GM19452 (cell line): ENCODE data around the gene TRAFD1.
"Not testable (repeated sequence)": the region's sequence is repeated elsewhere in the genome, so short reads cannot be mapped to it uniquely, and the experiment has no call there.

Experiments
- ATAC-seq: cut with Tn5 transposase; IDR thresholded peaks from one replicate; pipeline ENCODE4 v1.9.1; 2021; ENCODE audit not compliant: unreplicated experiment

The TRAFD1 gene, protein sequence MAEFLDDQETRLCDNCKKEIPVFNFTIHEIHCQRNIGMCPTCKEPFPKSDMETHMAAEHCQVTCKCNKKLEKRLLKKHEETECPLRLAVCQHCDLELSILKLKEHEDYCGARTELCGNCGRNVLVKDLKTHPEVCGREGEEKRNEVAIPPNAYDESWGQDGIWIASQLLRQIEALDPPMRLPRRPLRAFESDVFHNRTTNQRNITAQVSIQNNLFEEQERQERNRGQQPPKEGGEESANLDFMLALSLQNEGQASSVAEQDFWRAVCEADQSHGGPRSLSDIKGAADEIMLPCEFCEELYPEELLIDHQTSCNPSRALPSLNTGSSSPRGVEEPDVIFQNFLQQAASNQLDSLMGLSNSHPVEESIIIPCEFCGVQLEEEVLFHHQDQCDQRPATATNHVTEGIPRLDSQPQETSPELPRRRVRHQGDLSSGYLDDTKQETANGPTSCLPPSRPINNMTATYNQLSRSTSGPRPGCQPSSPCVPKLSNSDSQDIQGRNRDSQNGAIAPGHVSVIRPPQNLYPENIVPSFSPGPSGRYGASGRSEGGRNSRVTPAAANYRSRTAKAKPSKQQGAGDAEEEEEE

DNA sequence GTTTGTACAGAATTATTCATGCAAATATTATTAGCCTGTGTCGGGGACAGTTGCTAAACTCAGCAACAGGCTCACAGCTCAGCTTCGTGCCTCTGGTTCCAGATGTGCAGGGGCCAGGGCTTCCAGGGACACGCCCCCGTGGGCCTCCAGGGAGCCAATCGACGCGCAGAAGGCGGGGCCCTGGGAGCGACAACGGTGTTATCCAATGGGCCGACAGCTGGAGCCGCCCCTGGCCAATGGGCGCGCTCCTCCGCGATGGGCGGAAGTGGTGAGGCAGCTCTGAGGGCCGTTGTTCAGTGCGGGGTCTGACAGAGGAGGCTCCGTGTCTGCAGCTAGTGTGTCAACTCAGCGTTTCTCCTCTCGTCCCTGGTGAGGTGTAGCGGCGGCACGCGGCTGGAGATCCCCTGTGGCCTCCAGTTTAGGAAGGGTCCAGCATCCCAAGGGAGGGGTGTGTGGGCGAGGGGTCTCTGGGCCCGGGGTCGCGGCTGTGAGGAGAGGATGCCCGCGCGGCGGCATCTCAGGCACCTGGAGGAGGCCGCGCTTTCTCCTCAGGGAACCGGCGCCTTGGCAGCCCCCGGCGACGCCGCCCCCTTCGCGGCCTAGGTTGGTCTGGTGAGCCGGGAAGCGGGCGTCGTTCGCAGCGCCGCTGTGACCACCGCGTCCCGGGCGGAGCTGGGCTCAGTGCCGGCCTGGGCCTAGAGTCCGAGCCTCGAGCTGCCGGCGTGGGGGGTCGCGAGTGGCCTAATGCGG is at the start of gene TRAFD1:
Gene TRAFD1, plus strand, starts transcription at position 311 of the 750 bp plus-strand sequence. CDS start 4,963 bp downstream, outside the sequence.
- peak; percentile 95 for ATAC-seq

DNA sequence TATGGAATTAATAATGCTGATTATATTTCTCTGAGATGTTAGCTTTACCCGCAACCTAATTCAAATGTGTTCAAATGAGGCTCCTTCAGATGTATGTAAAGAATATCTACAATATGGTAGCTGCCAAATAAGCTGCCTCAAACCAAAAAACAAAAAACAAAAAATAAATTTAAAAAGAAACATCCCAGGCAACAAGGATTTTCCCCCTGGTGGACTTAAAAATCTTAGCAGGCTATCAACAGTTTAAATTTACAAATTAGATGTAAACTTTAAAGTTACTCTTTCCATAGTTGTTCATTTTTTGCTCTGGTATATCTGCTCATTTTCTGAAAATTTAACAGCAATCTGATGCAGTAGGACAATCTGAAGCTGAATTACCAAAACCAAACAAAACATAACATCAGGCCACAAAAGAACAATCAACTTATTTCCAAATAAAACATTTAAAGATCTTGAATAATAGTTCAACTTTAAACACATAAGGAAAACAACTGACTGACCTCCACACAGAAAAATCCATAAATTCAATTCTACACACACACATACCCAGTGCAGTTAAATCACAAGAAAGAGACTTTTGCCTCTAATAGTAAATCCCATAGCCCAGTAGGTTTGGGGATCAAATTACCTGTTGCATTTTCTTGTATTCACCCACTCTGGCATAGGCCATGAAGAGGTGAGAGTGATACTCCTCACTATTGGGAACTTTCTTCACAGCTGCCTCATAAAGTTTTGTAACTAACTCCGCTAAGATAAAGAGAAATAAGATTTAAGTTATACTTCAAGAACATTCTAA is 38.1 kb upstream of the TRAFD1 start:
- ATAC-seq = no peak

DNA sequence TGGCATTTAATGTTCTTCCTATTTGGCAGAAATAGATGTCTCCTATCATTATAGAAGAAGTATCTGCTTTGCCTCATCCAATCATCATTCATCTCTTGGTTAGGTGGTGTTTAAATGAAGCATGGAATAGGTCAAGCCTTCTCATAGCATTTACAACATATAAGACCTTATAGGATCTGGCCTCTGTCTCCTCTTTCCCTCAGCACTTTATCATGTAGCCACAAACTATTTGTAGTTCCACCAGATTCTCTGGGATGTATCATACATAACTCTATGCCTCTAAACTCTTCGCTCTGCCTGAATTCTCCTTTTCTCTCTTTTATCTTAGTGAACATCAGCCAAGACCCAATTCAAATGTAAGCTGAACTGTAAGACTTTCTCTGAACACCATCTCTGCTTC is 37.5 kb upstream of the TRAFD1 start:
- no peak for ATAC-seq

DNA sequence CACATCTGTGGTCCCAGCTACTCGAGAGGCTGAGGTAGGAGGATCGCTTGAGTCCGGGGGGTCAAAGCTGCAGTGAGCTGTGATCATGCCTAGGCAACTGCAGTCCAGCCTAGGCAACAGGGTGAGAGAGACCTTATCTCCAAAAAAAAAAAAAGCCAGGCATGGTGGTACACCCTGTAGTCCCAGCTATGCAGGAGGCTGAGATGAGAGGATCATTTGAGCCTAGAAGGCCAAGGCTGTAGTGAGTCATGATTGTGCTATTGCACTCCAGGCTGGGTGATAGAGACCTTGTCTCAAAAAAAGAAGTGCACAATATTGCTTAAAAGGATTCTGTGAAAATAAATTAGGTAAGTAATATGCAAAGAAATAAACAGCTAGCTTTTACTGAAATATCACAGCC is 33.8 kb upstream of the TRAFD1 start:
- ATAC-seq = no peak

DNA sequence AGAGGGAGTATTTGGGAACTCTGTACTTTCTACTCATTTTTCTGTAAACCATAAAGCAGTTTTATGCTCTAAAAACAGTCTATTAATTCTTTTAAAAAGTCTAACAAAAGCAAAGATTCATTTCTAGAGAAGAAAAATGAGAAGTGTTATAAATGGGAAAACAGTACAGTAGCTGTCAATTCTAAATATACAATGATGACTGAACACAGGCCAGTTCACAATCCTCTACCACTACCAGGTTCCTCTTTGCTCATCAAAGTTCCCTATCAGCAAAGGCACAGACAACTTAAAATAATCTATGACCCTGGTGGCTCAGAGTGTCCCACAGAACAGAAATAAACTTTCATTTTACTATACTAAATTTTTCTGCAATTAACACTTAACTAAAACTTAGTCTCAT is 29.3 kb upstream of the TRAFD1 start:
- no peak for ATAC-seq

DNA sequence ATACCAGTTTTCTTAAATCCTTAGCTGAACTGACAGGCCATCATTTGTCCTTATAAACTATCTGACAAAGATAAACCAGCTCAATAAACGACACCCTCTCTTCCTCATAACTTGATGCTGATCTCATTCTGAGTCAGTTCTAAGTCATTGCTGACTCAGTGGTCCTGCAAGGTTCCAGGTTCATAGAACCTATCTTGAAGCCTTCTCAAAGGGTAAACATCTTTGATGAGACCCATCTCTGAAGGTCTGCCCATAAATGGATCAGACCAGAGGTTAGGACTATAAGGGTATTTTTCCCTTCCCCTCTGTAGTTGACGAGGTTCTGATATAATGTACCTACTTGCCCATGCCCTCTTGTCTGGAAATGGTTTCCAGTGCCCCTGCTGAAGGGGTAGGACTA is 28.7 kb upstream of the TRAFD1 start:
- no peak for ATAC-seq

DNA sequence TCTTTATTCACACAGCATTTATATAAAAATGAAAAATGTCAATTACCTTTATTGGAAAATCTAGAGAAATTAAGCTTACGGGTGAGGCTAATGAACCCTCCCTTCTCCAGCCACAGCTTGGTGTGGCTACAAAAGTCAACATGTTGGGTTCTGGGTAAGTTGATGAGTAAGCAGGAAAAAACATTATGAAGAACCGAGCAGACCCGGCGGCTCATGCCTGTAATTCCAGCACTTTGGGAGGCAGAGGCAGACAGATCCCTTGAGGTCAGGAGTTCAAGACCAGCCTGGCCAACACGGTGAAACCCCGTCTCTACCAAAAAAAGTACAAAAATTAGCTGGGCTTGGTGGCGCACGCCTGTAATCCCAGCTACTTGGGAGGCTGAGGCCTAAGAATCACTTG is 27.7 kb upstream of the TRAFD1 start:
- no peak for ATAC-seq

DNA sequence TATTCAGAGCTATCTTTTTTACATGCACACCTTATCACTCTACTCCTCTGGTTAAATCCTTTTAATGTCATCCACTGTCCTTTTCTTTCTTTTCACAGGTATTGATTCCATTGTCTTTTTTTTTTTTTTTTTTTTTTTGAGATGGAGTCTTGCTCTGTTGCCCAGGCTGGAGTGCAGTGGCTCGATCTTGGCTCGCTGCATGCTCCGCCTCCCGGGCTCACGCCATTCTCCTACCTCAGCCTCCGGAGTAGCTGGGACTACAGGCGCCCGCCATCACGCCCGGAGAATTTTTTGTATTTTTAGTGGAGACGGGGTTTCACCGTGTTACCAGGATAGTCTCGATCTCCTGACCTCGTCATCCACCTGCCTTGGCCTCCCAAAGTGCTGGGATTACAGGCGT is 24.9 kb upstream of the TRAFD1 start:
- not testable (repeated sequence) for ATAC-seq

DNA sequence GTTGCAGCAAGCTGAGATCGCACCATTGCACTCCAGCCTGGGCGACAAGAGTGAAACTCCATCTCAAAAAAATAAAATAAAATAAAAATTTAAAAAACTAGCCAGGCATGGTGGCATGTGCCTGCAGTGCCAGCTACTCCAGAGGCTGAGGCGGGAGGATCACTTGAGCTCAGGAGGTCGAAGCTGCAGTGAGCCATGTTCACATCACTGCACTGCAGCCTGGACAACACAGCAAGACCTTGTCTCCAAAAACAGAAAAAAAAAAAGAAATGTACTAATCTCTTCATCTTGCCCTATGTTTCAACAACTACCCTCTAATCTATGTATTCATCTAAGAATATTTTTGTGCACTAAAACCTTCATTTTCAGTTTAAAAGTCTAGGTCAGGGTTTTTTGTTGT is 23.2 kb upstream of the TRAFD1 start:
- ATAC-seq = no peak

DNA sequence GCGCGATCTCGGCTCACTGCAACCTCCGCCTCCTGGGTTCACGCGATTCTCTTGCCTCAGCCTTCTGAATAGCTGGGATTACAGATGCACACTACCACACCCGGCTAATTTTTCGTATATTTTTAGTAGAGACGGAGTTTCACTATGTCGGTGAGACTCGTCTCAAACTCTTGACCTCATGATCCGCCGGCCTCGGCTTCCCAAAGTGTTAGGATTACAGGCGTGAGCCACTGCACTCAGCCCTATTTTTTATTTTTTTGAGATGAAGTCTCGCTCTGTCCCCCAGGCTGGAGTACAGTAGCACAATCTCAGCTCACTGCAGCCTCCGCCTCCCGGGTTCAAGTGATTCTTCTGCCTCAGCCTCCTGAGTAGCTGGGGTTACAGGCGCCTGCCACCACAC is 22.6 kb upstream of the TRAFD1 start:
- not testable (repeated sequence) for ATAC-seq

DNA sequence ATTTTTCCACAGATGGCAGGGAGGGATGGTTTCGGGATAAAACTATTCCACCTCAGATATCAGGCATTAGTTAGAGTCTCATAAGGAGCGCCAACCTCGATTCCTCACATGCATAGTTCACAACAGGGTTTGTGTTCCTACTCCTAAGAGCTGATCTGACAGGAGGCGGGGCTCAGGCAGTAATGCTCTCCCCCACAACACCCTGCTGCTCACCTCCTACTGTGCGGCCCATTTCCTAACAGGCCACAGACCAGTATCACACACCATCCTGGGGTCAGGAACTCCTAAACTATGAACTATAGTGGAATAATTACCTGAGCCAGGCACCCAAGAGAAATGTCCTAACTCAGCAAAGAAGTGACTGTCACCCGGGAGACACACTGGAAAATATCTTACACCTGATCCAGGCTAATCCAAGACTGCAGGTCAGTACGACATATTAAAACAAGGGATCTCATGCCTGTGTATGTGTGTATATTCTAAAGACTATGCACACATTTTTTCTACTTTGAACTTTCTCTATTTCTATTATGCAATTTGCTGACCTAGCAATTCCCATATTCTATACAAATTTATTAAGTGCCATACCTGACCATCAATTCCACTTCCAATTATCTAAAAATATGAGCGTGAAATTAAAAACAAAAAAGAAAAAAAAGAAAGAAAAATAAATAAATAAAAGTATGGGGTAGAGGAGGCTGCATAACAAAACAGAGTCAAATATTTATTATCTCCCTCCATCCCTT is 21.4 kb upstream of the TRAFD1 start:
- no peak for ATAC-seq

DNA sequence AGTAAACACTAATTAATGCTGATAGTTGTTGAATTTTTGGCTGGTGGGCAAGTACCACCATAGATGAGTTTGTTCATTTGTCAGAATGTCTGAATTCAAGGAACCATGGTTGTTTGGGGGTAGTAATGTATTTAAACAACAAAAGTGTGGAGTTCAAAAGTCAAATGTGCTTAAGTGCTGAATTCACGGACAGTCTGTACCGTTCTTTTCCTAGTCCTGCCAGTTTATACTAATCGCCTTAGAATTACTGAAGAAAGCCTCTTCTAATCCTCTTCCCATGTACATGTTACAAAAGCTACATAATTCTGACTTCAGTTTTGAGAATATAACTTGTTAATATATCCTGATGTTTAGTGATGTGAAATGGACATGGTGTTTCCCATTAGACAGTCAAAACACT is 19.5 kb upstream of the TRAFD1 start:
- no peak for ATAC-seq

DNA sequence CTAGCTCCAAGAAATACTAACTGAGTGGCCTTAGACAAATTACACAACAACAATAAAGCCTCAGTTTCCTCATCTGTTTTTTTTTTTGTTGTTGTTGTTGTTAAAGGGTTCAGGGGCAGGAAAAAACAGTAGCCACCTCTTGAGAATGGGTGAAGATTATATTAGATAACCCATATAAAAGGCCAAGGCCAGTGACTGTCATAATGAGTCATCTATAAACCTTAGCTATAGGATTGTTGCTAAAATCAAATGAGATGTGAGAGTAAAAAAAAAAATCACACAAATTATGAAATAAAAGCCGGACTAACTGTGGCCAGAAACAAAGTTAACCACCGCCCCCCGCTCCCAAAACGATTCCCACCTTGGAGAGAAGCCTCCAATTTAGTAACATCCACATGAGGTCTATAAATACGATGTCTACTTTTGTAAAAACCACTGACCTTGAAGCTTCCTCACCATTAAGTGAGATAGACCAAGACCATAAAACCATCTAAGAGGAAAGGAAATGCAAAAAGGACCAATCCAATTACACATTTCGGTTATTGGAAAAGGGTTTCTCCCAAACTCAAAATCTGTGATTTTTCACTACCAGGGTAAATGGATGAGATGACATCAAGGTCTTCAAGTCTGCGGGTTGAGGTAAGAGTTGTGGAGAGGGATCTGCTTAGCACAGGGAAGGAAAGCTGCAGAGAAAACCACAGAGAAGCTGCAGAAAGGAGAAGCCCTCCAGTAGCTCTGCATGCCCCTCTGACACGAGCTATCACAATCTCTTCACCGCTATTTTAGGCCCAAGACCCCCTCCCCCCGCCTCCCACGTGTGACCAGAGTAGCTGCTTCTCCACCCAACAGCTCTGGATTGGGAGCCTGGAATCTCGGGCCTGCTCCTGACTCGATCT is 17.8 kb upstream of the TRAFD1 start:
- no peak for ATAC-seq

DNA sequence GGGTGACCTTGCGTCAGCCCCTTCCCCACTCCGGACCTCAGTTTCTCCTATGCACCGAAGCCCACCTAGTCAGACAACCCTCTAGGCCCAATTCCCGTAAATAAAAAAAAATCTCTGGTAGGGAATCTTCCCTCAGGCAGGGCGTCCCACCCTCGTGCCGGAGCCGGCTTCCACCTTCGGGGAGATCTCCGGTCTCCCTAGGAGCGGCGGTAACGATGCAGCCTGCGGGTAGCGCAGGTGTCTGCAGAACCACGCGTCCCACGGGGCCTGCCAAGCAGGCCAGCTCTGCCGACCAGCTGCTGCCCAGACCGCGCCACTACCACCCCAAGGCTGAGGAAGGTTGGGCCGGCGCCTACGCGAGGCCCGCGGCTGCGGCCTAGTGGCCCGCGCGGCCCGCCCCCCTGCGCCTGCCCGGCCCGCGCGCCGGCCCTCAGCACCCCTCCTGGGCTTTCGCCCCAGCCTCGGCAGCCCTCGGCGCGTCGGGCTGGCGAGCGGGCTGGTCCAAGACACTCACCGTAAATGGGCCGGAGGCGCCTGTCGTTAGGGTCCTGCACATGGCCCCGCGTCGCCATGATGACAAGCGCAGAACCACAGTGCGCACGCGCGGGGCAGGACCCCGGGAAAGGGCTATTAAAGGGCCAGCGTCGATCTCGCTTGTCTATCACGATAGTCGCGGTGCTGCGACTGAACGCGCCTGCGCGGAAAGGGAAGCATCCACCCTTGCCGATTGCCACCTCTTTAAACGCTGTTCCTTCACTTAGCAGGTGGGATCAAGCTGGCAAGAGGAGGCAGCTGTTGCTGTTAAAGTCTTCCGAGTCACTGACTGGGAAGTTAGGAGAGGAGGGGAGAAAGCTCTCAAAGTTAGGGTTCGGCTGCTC is 16.9 kb upstream of the TRAFD1 start, which contains the start of gene NAA25:
Gene NAA25, minus strand, starts transcription at position 582 of the 878 bp plus-strand sequence. Its CDS starts 10 bp downstream, at position 572.
- ATAC-seq = peak; percentile 73

DNA sequence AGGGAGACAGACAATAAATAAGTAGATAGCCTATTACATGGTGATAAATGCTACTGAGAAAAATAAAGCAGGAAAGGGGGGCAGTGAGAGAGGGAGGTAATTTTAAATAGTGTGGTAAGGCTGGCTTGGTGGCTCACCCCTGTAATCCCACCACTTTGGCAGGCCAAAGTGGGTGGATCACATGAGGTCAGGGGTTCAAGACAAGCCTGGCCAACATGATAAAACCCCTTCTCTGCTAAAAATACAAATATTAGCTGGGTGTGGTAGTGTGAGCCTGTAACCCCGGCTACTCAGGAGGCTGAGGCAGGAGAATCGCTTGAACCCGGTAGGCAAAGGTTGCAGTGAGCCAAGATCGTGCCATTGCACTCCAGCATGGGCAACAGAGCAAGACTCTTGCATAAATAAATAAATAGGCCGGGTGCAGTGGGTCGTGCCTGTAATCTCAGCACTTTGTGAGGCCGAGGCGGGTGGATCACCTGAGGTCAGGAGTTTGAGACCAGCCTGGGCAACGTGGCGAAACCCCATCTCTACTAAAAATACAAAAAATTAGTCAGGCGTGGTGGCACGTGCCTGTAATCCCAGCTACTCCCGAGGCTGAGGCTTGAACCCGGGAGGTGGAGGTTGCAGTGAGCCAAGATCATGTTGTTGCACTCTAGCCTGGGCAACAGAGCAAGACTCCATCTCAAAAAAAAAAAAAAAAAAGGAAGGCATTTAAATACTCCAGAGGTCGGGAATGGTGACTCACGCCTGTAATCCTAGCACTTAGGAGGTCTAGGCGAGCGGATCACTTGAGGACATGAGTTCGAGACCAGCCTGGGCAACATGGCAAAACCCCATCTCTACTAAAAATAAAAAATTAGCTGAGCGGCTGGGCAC is 14.3 kb upstream of the TRAFD1 start:
- ATAC-seq = not testable (repeated sequence)

DNA sequence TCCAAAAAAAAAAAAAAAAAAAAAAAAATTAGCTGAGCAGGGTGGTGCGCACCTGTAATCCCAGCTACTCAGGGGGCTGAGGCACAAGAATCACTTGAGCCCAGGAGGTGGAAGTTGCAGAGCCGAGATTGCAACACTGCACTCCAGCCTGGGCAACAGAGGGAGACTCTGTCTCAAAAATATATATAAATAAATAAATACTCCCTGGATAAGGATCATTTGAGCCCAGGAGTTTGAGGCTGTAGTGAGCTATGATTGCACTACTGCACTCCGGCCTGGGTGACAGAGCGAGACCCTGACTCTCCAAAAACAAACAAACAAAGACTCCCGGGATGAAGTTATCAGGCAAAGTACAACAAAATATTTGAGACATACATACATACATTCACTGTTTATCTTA is 13.4 kb upstream of the TRAFD1 start:
- no peak for ATAC-seq

DNA sequence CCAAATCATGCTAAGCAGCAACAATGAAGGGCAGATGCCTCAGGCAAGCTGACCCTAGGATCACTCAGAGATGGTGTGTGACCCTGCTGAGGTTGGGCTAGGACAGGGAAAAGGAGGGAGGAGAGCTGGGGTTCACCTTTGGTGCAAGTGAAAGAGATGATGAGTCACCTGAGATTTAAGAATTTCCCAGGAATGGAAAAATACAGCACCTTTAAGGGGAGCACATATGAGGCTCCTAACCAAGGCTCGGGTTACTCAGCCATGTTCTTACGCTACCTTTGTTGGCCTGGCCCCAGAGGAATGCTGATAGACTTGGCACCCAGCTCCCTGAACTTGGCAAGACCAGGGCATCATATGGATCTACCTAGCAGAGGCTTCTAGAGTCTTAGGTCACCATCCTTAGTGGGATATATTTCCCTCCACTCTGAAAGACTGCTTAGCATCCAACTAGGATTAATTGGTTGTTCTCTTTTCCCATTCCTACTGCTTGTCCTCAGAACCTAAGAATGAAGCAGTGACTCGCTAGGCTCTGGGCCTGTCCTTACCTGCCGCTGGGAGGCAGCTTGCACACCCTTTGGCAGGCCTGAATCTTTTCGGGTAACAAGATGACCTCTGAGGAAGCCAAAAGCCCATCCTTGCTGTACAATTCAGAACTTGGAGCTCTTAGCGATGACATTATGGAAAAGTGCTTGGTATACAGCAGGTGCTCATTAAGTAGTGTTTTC is 12.8 kb upstream of the TRAFD1 start:
- ATAC-seq = no peak
